Hematopoietic multipotent progenitor cell treated with erythropoietin and hydrocortisone succinate and interleukin-3 and kit ligand, for 17 days (in vitro differentiated cells): ENCODE results near the gene RNF112.
A peak's percentile ranks its signal among the peaks of the same experiment; 100 is the strongest.

Experiments
- DNase-seq: peaks from one replicate; pipeline ENCODE4 v3.0.0-alpha.2; 2015; ENCODE audit warnings: low spot score

The RNF112 gene, protein sequence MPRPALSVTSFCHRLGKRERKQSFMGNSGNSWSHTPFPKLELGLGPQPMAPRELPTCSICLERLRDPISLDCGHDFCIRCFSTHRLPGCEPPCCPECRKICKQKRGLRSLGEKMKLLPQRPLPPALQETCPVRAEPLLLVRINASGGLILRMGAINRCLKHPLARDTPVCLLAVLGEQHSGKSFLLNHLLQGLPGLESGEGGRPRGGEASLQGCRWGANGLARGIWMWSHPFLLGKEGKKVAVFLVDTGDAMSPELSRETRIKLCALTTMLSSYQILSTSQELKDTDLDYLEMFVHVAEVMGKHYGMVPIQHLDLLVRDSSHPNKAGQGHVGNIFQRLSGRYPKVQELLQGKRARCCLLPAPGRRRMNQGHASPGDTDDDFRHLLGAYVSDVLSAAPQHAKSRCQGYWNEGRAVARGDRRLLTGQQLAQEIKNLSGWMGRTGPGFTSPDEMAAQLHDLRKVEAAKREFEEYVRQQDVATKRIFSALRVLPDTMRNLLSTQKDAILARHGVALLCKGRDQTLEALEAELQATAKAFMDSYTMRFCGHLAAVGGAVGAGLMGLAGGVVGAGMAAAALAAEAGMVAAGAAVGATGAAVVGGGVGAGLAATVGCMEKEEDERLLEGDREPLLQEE

DNA sequence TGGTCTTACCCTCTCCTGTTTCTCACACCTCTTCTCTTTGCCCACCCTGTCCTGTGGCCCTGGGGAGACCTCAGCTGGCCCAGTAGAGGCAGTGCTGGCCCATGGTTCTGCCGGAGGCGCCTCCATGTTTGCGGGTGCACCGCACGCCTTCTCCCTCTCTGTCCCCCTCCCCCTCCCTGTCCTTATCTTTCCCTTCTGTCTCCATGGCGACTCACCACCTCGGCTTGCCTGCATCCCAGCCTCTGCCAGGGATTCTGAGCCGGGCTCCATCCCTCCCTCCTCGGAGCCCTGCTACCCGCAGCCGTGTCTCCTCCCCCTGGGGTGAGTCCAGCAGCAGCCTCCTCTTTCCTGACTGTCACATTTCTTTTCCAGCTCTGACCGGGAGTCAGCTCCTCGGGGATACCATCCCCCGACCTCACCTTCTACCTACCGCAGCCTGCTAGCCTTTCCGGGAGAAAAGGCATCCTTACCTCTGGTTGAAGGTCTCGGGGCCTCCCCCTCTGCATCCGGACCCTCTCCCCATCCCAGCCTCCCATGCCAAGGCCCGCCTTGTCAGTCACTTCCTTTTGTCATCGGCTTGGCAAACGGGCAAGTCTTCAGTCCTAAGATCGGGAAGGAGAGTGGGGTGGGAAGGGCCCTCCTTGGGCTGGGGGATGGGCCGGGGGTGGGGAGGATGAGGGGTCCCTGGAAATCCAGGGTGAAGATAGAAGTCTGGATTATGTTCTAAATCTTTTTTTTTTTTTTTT lies at the start of gene RNF112:
Gene RNF112, plus strand, starts transcription at position 358 of the 746 bp plus-strand sequence. Its CDS starts 177 bp downstream, at position 535.
- no peak for DNase-seq

DNA sequence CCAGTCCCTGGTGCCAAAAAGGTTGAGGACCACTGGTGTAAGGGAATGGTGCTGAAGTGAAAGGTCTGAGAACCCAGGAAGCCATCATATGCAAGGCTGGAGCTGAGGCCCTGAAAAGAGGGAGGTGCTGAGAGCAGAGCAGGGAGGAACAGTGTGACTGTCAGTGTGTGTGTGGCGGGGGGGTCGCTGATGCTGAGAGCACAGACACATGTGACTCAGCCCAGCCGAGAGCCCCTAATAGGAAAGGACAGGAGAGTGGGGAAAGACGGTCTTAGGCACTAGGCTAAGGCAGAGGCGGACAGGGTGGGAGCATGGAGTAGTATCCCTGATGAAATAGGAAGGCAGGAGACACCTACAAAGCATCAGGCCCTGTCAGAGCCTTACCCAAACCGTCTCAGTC lies 49.7 kb upstream of the RNF112 start:
- no peak for DNase-seq

DNA sequence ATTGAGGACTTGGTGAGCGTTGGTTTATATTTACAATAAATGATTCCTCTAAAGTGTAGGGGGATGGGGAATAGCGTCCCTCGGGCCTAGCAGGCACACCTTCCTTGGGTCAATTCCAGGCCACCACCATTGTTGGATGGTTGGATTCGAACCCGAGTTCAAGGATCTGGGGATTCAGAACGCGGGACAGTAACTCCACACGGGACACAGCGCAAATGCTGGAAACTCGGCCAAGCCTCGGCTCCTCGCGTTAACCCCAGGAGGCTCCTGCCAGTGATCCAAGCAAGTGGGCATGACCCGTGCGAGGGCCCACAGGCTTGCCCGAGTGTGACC lies 49.1 kb upstream of the RNF112 start:
- no peak for DNase-seq

DNA sequence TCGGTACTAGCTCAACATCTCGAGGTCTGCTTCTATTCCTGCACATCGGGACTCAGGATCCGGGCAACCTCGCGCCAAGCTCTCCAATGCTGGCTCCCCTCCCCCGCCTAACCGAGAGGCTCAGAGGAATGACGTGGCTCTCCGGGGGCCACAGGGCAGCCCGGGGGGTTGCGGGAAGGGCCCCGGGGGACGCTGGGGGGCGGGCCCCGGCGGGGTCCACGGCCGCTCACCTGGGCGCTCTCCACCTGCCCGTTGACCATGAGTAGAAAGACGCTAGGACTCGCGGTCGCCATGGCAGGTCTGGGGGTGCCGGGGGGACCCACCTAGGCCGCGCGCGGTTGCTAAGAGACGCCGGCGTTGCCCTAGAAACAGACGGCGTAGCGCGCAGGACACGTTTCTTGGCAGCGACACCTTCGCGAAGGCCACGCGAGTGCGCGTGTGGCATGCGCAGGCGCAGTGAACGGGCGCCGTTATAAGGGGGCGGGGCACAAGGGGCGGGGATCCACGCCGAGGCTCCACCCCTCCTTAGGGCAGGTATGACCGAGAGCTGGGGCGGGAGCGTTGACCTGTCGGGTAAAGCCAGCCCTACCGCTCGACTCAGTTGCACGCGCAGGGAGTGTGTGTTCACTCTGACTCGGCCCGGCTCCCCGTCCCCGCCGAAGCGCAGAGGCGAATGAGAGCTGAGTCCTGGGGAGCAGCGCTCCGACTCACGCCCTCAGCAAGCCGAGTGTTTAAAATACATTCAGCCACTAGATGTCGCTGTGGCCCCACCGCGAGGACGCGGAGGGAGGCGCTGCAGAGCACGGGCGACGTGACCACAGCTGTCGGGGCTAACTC lies 48.5 kb upstream of the RNF112 start, which contains the start of gene B9D1:
Gene B9D1, minus strand, starts transcription at position 447 of the 837 bp plus-strand sequence. Its CDS starts 154 bp downstream, at position 293.
- DNase-seq: peak; percentile 97

DNA sequence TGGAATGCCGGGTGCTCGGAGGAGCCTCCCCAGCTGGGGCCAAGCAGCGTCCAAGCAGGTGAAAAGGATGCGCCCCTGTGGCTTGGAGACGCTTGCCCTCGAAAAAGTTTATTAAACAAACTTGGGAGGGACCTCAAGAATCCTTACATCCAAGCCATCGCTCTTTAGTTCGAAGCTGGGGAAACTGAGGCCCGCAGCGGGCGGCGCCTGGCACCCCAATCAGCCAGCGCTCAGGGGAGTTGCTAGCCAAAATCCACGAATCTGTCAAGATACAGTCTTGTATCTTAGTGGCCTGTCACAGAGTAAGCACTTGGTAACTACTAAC lies 48.0 kb upstream of the RNF112 start:
- DNase-seq: no peak

DNA sequence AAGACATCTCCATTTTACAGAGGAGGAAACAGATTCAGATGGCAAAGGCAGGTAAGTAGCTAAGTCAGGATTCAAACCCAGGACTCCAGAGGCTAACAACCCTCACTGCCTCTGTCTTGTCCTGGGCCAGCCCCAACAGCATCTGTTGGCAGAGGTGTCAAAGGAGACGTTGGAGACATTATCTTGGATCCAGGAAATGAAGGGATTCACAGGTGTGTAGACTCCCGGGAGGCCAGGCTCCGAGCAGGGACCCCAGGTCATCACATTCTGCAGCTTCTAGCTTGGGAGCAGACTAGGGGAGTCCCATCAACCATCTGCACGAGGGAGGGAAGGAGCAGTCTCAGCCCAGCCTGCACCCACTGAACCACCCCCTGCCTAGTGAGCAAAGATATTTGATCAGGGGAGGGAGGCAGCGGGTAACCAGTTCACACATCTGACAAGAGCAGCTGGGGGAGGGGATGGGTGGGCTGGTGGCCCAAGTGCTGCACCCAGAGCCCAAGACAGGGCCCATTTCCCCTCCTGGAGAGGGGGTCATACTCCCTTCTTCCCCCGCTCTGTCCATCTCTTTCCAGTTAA lies 47.5 kb upstream of the RNF112 start:
- DNase-seq: no peak

DNA sequence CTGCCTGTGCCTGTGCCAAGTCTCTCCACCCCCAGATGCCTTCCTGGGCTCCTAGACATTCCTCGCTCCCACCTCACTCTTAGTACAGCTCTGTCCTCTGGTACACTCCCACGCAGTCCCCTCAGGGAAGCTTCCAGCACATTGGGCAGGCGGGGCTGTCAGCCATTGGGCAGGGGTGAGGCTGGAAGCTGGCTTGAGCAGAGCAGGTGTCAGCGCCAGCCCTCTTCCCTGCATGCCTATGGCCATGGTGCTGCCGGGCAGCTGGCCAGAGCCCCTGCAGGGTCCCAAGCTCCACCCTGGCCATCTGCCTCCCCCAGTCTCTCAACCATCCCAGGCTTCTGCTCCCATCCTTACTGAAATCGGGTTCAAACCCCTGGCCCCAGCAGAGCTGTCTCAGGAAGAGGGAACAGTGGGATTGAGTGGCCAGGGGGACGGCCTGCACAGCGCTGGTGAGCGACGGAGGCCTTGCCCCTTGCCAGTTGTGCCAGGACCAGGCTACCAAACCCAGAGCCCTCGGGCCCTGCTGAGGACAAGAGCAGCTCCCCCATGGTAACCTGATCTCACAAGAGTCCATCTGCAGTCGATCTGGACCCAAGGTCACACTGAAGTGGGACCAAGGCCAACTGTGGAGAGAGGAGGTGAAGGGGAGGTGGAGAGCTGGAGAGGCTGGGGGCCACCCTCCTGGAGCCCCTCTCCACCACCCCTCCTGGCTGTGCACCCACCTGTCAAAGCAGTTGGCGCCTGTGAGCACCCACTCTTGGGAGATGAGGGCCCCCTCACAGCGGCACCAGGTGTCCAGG lies 46.1 kb upstream of the RNF112 start:
- no peak for DNase-seq

DNA sequence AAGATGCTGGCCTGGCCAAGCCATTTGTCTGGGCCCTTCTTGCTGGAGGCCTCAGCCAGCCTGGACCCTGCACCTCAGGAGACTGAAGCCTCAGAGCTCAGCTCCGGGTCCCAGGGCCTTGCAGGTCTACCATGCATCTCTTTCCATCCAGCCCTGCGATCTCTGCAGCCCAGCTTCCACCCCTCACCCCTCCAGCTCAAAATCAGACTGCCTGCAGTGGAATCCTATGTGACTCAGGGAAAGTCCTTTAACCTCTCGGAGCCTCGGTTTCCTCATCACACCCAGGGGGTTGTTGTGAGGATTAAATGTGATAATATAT lies 45.6 kb upstream of the RNF112 start:
- DNase-seq: no peak

DNA sequence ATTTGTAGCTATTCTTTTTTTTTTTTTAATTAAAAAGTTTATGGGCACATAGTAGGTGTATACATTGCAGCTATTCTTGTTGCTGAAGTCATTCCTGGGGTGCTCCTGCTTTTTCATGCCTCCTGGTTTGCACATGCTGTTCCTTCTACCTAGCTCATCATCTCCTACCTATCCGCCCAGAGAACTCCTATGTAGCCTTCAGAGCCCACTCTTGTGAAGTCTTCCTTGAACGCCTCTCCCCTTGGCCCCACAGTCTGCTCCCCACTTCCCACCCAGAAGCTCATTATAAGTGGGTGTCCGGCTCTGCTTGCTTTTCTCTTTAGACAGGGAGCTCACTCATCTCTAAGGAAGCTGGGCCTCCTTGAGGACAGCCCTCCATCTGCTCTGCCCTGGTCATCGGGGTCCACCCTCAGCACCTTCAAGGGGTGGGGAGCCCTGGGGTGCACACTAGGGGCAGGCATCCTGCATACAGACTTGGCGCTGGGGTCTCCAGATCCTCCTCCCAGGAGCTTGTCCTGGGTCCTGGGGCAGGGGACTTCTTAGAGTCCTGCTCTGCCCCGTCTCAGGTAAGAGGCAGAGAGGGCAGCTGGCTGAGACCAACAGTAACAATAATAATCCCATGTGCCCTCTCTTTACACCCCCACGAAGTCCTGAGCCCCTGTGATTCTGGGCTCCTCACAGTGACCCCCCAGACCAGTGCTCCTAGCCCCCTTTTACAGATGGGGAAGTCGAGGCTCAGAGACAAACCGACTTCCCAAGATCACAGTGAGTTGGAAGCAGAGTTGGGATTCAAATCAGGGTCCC lies 45.0 kb upstream of the RNF112 start:
- DNase-seq: no peak

DNA sequence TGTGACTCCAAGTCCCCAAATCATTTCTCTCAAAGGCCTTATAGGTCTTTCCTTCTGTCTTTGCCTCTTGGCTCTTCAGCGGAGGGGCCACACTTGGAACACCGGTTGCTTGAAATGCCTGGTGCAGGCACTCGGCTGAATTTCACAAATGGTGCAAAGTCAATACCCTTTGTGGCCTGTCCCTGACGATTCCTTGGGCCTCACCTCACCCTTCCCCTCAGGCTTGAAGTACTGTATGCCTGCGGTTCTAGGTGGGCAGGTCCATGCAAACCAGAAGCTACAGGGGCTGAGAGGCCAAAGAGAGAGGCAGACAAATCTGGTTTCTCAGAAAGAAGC lies 44.4 kb upstream of the RNF112 start:
- no peak for DNase-seq

DNA sequence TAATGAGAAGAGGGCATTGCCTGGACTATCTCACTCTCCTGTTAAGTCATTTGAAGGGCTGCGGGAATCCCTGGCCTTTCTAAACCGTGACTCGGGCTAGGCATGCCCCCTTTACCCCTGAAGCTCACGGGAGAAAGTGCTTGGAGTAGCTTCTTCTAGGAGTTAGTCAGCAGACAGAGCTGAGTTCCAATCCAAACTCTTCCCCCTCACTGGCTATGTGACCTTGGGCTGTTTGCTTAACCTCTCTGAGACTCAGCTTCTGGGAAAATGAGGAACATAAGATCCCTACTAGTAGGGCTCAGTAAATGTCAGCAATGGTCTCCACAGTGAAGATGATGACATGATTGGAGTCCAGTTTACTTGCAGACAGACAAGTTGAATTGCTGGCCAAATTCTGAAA lies 42.8 kb upstream of the RNF112 start:
- no peak for DNase-seq

DNA sequence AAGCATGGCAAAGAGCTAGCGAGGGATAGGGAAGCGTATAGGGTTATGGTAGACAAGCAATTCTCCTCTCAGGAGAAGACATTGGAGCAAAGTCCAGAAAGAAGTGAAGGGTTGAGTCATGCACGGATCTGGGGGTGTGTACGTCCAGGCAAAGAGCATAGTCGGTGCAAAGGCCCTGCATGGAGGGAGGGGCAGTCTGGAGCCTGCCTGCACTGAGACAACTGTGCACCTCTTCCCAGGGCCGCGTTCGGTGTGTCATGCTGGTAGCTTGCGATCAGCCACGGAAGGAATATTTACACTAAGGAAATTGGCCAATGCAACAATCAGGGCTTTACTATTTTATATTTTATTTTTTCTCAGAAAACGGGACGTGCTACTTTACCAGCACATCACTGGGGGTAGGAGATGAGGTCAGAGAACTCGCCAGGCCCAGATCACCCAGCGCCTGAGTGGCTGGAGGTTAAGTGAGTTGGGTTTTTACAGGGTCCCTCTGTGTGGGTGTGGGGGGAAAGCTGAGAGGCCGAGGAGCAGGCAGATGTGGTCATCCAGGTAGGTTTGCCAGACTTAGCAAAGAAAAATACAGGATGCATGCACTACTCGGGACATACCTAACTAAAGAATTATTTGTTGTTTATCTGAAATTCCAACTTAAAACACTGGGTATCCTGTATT lies 41.8 kb upstream of the RNF112 start:
- no peak for DNase-seq

DNA sequence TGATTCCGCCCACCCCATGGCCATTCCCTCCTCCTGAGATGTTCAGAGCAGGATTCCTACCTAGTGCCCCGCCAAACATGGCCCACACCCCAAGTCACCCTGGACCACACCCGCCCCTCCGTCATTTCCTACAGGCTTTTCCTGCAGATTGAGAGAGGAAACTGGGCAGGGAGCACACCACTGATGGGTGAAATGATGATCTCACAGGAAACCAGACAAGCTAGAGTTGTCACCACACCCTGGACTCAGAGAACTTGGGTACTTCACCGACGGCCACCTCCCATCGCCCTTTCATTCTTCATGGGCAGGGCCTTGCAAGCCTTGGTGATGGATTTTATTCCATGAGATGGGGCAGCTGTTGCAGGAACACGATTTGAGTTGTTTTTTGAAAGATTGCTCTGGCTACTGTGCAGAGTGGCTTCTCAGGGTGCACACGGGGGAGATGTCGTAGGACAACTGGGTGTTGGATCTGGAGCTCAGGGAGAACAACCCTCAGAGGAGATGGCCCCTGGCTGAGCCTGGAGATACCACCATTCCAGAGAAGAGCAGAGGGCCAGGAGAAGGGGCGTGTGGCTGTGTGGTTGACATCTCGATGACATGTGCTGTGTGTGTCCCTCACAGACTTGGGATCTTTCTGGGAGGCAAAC lies 41.1 kb upstream of the RNF112 start:
- DNase-seq: no peak

DNA sequence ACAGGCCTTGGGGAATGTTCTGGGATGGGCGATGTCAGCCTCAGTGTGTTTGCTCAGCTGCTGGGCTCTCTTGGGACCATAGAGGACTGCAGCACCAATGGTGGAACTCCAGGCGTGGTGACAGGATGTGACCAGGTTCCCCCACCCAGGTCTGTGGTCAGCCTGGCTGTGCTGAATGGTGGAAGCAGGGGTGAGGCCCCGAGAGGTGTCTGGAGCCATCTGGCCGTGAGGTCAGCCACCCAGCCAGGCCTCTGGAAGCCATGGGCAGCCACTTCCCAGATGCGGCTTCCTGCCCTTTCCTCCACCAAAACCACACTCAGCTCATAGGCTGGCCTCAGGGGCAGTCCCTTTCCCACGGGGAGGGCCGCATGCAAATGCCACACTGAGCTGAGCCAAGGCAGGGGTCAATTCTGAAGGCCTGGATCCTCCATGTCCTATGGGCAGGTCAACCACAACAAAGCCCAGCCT lies 40.5 kb upstream of the RNF112 start:
- no peak for DNase-seq

DNA sequence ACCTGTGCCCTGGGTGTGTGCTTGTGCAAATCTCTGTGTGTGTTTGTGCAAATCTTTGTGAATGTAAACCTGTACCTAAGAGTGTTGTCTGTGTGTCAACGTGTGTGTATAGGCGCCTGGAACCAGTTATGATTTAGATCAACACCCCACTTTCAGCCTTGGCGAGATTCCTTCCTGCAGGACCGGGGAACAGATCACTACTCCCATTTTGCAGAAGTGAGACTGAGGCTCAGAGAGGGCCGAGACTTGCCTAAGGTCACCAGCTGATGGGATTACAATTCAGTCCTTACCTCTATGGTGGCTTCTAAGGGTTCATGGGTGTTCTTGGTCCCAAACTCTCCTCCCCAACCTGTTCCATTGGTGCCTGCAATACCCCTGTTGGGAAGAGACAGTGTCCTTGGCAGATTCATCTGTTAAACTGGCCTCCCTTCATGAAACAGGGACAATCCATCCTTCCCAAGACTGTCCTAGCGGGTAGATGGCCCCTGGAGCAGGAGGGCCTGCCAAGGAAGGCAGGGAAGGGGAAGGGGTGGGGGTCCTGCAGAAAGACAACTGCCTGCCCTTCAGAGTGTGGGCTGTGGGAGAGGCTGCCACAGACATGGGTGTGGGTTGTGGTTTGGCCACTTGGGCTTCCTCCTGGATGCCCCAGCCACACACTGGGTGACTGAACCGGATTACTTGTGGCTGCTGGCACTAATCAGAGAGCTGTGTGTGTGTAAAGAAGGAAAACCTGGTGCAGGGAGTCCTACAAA lies 39.6 kb upstream of the RNF112 start:
- DNase-seq: no peak

DNA sequence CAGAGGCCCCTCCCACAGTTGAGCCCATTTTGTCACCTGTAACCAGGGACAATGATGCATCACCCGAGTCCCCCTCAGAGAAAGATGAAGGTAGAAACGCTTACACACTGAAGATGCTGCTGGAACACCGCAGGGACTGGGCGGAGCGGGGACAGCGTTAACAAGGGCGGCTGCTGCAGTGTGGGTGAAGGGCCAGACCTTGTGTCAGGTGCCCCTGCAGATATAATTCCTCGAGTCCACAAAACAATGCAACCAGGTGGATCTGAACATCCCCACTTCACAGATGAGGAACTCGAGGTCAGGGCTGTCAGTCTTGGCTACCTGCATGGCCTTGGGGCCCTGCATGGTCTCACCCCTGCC lies 39.0 kb upstream of the RNF112 start:
- DNase-seq: no peak

DNA sequence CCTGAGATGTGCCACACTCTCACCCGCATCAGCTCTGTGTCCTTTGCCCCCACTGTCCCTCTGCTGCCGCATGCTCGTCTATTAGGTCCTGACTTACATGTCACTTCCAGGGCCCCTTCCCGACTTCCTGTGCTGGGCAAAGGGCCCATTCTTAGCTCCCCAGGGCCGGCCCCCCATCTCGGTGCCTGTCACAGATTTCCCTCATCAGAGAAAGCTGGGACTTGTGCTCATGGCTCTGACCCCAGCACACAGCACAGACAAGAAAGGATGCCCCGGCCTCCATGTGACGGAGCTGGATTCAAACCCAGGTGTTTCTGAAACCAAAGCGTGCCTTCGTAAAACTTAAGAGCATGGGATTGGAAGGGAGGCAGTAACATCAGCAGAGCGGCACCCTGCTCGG lies 38.6 kb upstream of the RNF112 start:
- no peak for DNase-seq

DNA sequence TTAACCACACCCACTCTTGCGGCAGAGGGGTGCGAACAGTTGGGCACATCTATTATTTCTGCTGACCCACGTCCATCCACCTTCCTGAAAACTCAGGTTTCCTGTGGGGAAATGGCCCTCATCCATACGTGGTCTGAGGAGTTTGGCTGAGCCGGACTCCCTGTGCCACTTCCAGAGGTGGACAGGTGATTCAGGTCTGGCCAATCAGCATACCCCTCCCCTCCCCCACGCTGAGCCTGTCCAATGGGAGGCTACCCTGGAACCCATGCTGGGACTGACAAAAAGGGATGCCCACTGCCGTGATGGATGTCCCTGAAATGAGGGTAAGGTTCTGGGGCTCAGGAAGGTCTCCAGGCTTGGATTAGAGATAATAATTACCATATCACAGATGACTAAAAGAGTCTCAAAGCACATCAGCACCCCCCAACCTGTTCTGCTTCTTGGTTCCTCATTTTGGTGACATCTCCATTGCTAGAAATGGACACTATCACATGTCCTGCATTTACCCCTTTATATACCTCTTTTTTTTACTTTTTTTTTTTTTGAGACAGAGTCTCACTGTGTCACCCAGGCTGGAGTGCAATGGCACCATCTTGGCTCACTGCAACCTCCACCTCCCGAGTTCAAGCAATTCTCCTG lies 38.0 kb upstream of the RNF112 start:
- no peak for DNase-seq
